GM08714 (cell line): ENCODE results near the gene COA7.
"Not testable (repeated sequence)": the region's sequence is repeated elsewhere in the genome, so short reads cannot be mapped to it uniquely, and the experiment has no call there.

Experiments
- H3K4me3 ChIP-seq: fragments of 200-500 bp; sonication (Bioruptor generic); 2 replicates; pipeline ENCODE4 v1.5.1; 2014; ENCODE audit warnings: mild to moderate bottlenecking, low read length, inconsistent platforms
- ZNF274 ChIP-seq: IDR thresholded peaks from 2 replicates; pipeline ENCODE4 v1.6.1; 2012; ENCODE audit warnings: mild to moderate bottlenecking, low read depth, low read length

Gene COA7

DNA sequence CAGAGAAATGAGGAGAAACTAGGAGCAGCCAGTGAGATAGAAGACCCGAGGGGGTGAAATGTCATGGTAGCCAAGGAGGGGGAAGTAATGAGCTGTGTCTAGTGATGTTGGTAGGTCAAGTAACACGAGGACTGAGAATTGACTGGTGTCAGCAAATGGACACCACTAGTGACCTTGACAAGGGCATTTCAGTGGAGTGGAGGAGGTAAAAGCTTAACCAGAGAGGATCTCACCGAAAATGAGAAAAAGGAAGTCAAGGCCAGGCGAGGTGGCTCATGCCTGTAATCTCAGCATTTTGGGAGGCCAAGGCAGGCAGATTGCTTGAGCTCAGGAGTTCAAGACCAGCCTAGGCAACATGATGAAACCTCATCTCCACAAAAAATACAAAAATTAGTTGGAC, 25.1 kb upstream of the COA7 start:
- H3K4me3 ChIP-seq, result no peak overlapping the region
- TF ChIP-seq ZNF274, result no peak

GRCh38 chr1:52715296-52715695, 17.1 kb upstream of the COA7 start:
- not testable (repeated sequence) for H3K4me3 ChIP-seq

DNA sequence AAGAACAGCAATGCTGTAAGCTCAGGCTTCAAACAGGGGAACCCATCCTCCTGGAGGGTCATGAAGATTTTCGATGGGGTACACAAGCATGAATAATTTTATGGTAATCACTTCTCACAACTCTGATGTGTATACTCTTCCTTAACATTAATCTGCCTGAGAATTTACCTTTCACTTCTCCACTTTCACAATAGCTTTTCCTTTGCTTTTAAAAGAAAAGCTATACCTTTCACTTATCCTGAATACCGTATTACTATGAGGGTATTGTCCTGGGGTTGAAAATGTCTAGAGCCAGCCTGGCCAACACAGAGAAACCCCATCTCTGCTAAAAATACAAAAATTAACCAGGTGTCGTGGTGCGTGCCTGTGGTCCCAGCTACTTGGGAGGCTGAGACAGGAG, 15.4 kb upstream of the COA7 start:
- H3K4me3 ChIP-seq, result no peak overlapping the region
- no peak for TF ChIP-seq ZNF274

- no peak for TF ChIP-seq ZNF274
- no peak overlapping the region for H3K4me3 ChIP-seq
These were observed 10.9 kb upstream of the COA7 start for GRCh38 chr1:52709016-52709415.

DNA sequence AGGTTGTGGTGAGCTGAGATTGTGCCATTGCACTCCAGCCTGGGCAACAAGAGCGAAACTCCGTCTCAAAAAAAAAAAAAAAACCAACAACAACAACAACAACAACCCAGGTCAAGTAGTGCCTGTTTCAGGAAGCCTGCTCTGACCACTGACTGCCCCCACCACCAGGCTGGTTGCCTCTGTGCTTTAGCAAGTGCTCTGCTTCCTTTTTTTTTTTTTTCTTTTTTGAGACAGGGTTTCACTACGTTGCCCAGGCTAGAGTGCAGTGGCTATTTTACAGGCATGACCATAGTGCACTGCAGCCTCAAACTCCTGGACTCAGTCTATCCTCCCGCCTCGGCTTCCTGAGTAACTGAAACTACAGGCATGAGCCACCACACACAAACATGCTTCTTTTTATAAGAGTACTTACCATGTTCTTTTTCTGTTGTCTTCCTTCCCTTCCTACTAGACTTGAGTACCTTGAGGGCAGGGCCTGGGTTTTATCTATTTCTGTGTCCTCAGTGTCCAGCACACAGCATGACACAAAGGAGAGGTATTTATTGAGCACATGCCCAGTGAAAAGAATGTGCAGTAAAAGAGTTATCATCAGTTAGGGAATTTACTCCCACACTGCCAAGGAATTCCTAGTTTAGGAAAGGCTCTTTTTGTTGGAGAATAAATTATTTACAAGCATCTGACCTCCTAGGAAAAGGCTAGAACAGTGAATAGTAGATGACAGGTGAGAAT, 9.9 kb upstream of the COA7 start:
- TF ChIP-seq ZNF274, result no peak
- H3K4me3 ChIP-seq, result no peak overlapping the region

GRCh38 chr1:52706941-52707926, 9.1 kb upstream of the COA7 start:
- TF ChIP-seq ZNF274, result no peak
- no peak overlapping the region for H3K4me3 ChIP-seq

DNA sequence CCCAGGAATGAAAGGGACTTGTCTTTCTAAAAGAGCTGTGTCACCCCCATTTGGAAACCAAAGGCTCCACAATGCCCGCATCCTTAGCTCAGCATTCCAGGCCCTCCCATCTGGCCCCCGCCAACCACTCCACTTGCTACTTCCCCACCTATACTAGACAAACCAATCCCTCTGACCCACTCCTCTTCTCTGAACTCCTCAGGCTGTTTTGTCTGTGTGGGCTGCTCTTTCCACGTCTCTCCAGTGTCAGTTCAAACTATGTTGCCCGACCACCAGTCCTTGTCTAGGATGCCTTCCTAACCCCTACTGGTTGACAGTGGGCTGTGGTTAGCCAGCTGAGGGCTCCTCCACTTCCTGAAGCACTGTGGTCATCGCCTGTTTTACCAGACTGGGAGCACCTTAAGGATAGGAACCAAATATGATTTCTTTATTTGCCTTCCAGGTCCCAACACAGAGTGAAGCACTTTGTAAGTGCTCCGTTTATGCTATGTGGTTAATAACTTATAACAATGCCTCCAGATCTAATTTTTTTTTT, 8.1 kb upstream of the COA7 start:
- no peak overlapping the region for H3K4me3 ChIP-seq
- no peak for TF ChIP-seq ZNF274

- peak overlapping the region; percentile 35; the same call in 1 of the 2 replicates for H3K4me3 ChIP-seq
- no peak for TF ChIP-seq ZNF274
These were observed 5.0 kb upstream of the COA7 start for GRCh38 chr1:52702886-52703787.

GRCh38 chr1:52695627-52696026, 2.5 kb downstream of the COA7 start:
- H3K4me3 ChIP-seq, result no peak overlapping the region
- TF ChIP-seq ZNF274, result no peak

- TF ChIP-seq ZNF274, result no peak
These were observed 4.3 kb downstream of the COA7 start for GRCh38 chr1:52693843-52694242.

DNA sequence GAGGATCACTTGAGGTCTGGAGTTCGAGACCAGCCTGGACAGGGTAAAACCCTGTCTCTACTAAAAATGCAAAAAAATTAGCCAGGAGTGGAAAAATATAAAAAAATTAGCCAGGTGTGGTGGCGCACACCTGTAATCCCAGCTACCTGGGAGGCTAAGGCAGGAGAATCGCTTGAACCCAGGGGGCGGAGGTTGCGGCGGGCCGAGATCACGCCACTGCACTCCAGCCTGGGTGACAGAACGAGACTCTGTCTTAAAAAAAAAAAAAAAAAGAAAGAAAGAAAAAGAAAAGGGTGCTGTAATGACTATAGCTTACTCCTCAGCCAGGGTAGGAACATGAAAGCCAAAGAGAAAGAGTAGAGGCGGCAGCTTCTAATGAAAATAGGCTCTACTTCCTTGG, 4.8 kb downstream of the COA7 start:
- not testable (repeated sequence) for H3K4me3 ChIP-seq

More at GRCh38 chr1:52693843-52694242, 4.3 kb downstream of the COA7 start:
- no peak overlapping the region for H3K4me3 ChIP-seq

DNA sequence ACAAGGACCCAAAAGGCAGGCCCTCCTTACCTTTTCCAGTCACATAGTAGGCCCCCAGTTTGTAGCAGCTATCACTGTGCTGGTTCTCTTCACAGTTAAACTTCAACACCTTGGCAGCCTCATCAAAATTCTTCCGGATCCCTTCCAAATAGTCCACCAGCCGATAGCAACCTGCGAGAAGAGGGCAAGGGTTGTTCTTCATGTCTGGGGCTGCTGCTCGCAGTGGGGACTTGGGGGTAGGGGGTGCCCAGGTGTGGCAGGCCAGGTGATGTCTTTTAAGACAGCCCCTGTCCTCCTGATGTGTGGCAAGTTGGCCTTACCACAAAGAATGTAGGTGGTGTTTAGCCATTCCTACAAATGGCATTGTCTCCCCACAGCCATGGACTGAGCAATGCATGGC, 5.5 kb downstream of the COA7 start:
- H3K4me3 ChIP-seq, result no peak overlapping the region
- no peak for TF ChIP-seq ZNF274

- TF ChIP-seq ZNF274, result no peak
These were observed 6.3 kb downstream of the COA7 start for GRCh38 chr1:52691821-52692220.

DNA sequence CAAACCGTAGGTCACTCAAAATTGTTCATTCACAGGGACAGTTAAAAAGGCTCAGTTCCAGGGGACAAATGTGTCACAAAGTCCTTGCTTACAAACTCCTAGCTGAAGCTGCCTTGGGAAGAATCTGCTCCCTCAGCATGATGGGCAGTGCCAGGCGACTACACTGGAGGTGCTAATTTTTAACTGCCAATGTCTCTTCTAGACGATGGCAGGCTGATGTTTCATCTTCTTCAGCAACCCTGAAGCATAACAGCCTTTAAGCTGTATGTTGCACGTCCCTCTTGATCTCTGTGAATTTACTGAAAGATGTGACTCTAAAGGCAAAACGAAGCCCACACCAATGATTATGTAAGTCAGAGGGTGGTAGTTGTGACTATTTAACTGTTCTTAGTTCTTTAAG, 11.3 kb downstream of the COA7 start:
- TF ChIP-seq ZNF274, result no peak

More at GRCh38 chr1:52691821-52692220, 6.3 kb downstream of the COA7 start:
- H3K4me3 ChIP-seq, result no peak overlapping the region

GRCh38 chr1:52686261-52686751, 11.8 kb downstream of the COA7 start:
- not testable (repeated sequence) for H3K4me3 ChIP-seq

More for the DNA sequence above, 11.3 kb downstream of the COA7 start:
- no peak overlapping the region for H3K4me3 ChIP-seq
